CD4-positive, alpha-beta memory T cell (primary cell): Measurements from ENCODE around the gene TTC9C. TPM values are rescaled to one million over a fixed set of nuclear protein-coding genes. Genes with fewer than 3 reads are reported as not detected.
"Not testable (repeated sequence)": the region's sequence is repeated elsewhere in the genome, so short reads cannot be mapped to it uniquely, and the experiment has no call there.

Experiments
- CTCF ChIA-PET: fragments of 350-600 bp; sonication (Branson Sonifier 250); formaldehyde crosslinking; loops from one replicate; lab custom pipeline; 2021; ENCODE audit warnings: inconsistent platforms; ENCODE audit not compliant: partially characterized antibody; lab: Charles Lee
- POLR2A ChIA-PET: fragments of 350-600 bp; sonication (Branson Sonifier 250); formaldehyde crosslinking; loops from one replicate; lab custom pipeline; 2021; ENCODE audit not compliant: partially characterized antibody; lab: Charles Lee
- DNase-seq, 5 donors: peaks; one replicate each; pipeline versions ENCODE4 v3.0.0 to v3.0.0-alpha.2; 2020 to 2022; ENCODE audit warnings: mixed read lengths in 1 of 5
- H3K27ac ChIP-seq: one replicate; pipeline ENCODE4 v1.7.0; 2013; ENCODE audit warnings: low read depth, low read length
- H3K27me3 ChIP-seq: 2 replicates; pipeline ENCODE4 v1.7.0; 2013; ENCODE audit warnings: mild to moderate bottlenecking, low read length, moderate library complexity; ENCODE audit not compliant: insufficient read depth
- H3K36me3 ChIP-seq: 2 replicates; pipeline ENCODE4 v1.7.0; 2013; ENCODE audit warnings: mild to moderate bottlenecking, low read length, moderate library complexity; ENCODE audit not compliant: insufficient read depth
- H3K4me1 ChIP-seq: 2 replicates; pipeline ENCODE4 v1.7.0; 2013; ENCODE audit warnings: mild to moderate bottlenecking, low read length, moderate library complexity; ENCODE audit not compliant: insufficient read depth
- H3K4me3 ChIP-seq, 2 donors: one replicate each; pipeline ENCODE4 v1.7.0; 2013; ENCODE audit warnings: low read length in 2 of 2, mild to moderate bottlenecking in 1 of 2
- H3K9me3 ChIP-seq, 2 donors: one replicate each; pipeline ENCODE4 v1.7.0; 2013; ENCODE audit warnings: low read length in 2 of 2, control low read depth in 1 of 2; ENCODE audit not compliant: control insufficient read depth in 1 of 2
- H3K27ac Mint-ChIP-seq, 7 donors: one replicate each; pipeline ENCODE4 v1.8.0; 2020 to 2021; ENCODE audit warnings: mixed read lengths in 7 of 7, mild to moderate bottlenecking in 6 of 7, inconsistent platforms in 3 of 7, moderate library complexity in 3 of 7
- H3K27me3 Mint-ChIP-seq, 2 donors: one replicate each; pipeline ENCODE4 v1.8.0; 2020 to 2021; ENCODE audit warnings: mixed read lengths in 2 of 2
- H3K36me3 Mint-ChIP-seq, 2 donors: one replicate each; pipeline ENCODE4 v1.8.0; 2020 to 2021; ENCODE audit warnings: mixed read lengths in 2 of 2, inconsistent platforms in 1 of 2, mild to moderate bottlenecking in 1 of 2
- H3K4me1 Mint-ChIP-seq, 4 donors: one replicate each; pipeline ENCODE4 v1.8.0; 2020 to 2021; ENCODE audit warnings: mixed read lengths in 4 of 4, mild to moderate bottlenecking in 1 of 4
- H3K4me3 Mint-ChIP-seq, 8 donors: one replicate each; pipeline ENCODE4 v1.8.0; 2020 to 2021; ENCODE audit warnings: mixed read lengths in 8 of 8, mild to moderate bottlenecking in 7 of 8, moderate library complexity in 6 of 8, inconsistent platforms in 3 of 8
- H3K9me3 Mint-ChIP-seq, 8 donors: one replicate each; pipeline ENCODE4 v1.8.0; 2020 to 2021; ENCODE audit warnings: mixed read lengths in 8 of 8, mild to moderate bottlenecking in 5 of 8, inconsistent platforms in 3 of 8, moderate library complexity in 1 of 8
- intact Hi-C: fragments of 100-400 bp; cut with micrococcal nuclease; formaldehyde crosslinking; loops from one replicate; pipeline ENCODE4 v1.15.1; 2023
- polyA plus RNA-seq, 2 donors: library from polyadenylated mRNA; unstranded; fragments of 300-500 nt; fragmentation: Illumina TruSeq; gene quantifications; one replicate each; pipeline ENCODE4 v1.2.3, GENCODE V29; 2021
- total RNA-seq, 2 experiments: library from RNA; stranded (reverse); gene quantifications; one replicate each; pipeline ENCODE4 v1.2.3, GENCODE V29; 2021

The TTC9C gene
- total and polyA plus RNA-seq, 4 experiments from 2014 or later, result 10.2 to 53.5 (median 38.4) TPM

DNA sequence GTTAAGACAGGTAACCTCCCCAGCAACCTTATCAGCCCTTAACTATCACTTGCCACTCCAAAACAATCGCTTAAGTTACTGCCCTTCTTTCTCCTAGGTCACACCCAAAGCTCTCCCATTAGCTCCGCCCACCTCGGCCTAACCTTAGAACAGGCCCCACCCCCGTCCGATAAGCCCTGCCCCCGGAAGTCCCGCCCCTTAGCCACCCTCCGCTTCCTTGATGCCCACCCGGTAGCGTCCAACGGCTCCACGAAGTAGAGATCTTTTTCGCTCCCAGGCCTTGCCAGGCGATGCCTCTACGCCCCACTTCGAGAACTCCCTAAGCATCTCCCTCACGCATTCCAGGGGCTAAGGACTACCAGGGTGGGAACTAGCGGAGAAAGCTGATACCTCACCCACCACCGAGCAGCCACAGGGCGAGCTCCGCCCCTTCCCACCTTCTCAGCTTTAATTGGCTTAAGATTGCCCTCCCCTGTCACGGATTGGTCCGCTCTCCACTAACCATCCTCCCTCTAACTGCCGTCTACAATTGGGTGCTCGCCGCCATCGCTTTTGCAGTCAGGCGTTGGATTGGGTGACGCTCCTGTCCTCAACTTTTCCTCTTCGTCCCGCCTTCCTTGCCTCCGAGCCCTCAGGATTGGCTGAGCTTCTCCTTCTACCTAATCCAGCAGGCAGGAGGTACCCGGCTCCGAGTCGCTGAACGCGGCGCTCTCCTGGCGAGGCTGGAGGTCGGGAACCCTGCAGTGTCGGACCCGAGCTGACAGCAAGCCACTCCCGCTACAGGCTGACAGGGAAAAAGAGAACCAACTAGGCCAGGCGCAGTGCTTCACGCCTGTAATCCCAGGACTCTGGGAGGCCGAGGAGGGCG lies 25.7 kb downstream of the TTC9C start, which contains the start of gene ZBTB3:
Gene ZBTB3 (minus strand): TSS at position 425 of the 868 bp plus-strand sequence. CDS start 496 bp downstream, outside the sequence.
- intact Hi-C loops, result loop anchor here (1.0 kb wide), 8 partner anchors 7 to 102 kb away; partner anchors contain the start of genes NXF1, POLR2G, TAF6L and TMEM179B
- H3K27me3 Mint-ChIP-seq, result no peaks in the 10 kb centered on the region
- H3K9me3 Mint-ChIP-seq, result no peaks in the 10 kb centered on the region
- peak within 1 kb of the TSS; percentile 68 to 98 for H3K4me3 ChIP-seq
- H3K4me1 ChIP-seq, result peaks cover 45% of the 10 kb centered on the region
- DNase-seq, result peak; percentile 99
- ChIA-PET POLR2A (interaction anchor here (0.7 to 10.0 kb wide), 45 partner anchors 9 to 329 kb away, joined by 3 to 231 read pairs (median 6); partner anchors contain the start of genes BSCL2, C11orf98, CSKMT and EEF1G), CTCF (interaction anchor here (0.8 to 4.3 kb wide), 19 partner anchors 10 to 162 kb away, joined by 3 to 28 read pairs (median 5); partner anchors contain the start of genes C11orf98, CSKMT, HNRNPUL2 and TAF6L)
- peaks cover 9 to 17% of the 10 kb centered on the region in 2 donors for H3K36me3 Mint-ChIP-seq
- peak within 1 kb of the TSS; percentile 90 for H3K27ac ChIP-seq
- H3K9me3 ChIP-seq, result no peaks in the 10 kb centered on the region
- H3K36me3 ChIP-seq, result peaks cover 11% of the 10 kb centered on the region
- peaks cover 15 to 41% (median 25%) of the 10 kb centered on the region in 4 donors for H3K4me1 Mint-ChIP-seq
- H3K27ac Mint-ChIP-seq, result peak within 1 kb of the TSS; percentile 94 to 100 (median 99)
- H3K4me3 Mint-ChIP-seq, result peak within 1 kb of the TSS; percentile 96 to 99 (median 98)
- H3K27me3 ChIP-seq, result no peaks in the 10 kb centered on the region

DNA sequence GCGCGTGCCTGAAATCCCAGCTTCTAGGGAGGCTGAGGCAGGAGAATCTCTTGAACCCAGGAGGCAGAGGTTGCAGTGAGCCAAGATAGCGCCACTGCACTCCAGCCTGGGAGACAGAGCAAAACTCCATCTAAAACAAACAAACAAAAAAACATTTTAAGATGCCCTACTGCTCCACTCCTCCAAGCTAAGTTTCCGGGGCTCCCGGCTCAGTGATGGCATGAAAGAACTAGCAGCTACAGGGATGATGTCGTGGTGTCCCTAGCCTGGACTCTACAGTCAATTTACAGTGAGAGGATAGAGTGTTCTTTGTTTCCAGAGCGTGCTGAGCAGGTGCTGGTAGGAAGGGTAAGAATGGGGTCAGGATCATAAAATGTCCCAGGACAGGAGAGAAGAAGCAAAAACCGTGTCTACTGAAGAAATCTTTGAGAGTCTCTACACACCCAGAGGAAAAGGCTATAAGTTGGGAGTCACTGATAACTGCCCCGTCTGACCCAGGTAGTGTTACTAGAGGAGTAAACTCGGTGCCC lies 26.9 kb downstream of the TTC9C start:
- peaks cover 11% of the 10 kb centered on the region for H3K36me3 ChIP-seq
- Mint-ChIP-seq H3K4me3 (peak overlapping the region; percentile 36 to 97 (median 59)), H3K4me1 (peaks cover 10 to 31% (median 21%) of the 10 kb centered on the region in 4 donors), H3K27me3 (no peaks in the 10 kb centered on the region), H3K36me3 (peaks cover 6 to 13% of the 10 kb centered on the region in 2 donors), H3K27ac (peak overlapping the region in 5 of 7 donors; percentile 59 to 100 (median 67)), H3K9me3 (no peaks in the 10 kb centered on the region)
- ChIA-PET POLR2A (interaction anchor here (1.9 to 10.0 kb wide), 12 partner anchors 8 to 163 kb away, joined by 8 to 231 read pairs (median 48); partner anchors contain the start of genes BSCL2, C11orf98, CSKMT and GANAB), CTCF (interaction anchor here (0.6 to 4.3 kb wide), 4 partner anchors 26 to 194 kb away, joined by 3 to 28 read pairs (median 4); partner anchors contain the start of genes HNRNPUL2, TMEM179B and TTC9C)
- H3K27me3 ChIP-seq, result no peaks in the 10 kb centered on the region
- H3K9me3 ChIP-seq, result no peaks in the 10 kb centered on the region
- intact Hi-C loops, result no loop called here
- peaks cover 37% of the 10 kb centered on the region for H3K4me1 ChIP-seq
- no peak overlapping the region for H3K27ac ChIP-seq
- no peak overlapping the region for H3K4me3 ChIP-seq
- no peak for DNase-seq

DNA sequence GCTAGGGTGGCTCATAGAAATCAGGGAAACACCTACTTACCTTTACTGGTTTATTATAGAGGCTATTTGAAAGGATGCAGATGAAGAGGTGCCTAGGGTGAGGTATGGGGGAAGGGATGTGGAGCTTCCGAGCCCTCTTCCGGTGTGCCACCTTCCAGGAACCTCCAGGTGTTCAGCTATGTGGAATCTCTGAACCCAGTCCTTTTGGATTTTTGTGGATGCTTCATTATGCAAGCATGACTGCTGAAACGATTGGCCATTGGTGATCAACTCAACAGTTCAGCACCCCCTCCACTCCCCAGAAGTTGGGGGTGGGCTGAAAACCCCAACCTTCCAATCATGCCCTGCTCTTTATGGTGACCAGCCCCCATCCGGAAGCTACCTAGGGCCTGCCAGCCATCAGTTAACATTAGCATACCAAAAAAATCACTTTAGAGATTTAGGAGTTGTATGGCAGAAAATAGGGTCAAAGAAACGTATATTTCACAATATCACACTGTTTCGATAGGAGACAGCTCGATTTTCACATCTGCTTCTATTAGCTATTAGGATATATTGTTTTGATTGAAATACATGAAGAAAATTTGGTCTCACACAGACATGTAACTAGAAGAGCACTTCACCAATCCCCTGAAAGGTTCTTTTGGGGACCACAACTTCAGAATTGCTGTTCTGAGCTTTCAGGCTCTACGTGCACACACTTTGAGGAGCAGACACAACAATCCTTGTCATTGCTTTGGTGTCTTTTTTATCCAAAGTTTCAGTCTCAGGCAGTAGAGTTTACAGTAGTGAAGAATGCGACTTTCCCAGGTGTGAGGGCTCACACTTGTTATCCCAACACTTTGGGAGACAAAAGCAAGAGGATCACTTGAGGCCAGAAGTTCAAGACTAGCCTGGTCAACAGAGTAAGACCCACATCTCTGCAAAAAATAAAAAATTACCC lies 29.8 kb downstream of the TTC9C start:
- Histone ChIP-seq H3K36me3 (no peaks in the 10 kb centered on the region), H3K9me3 (no peaks in the 10 kb centered on the region), H3K27ac (no peak overlapping the region), H3K27me3 (no peaks in the 10 kb centered on the region), H3K4me1 (peaks cover 26% of the 10 kb centered on the region), H3K4me3 (no peak overlapping the region)
- Mint-ChIP-seq H3K4me1 (peaks cover 16 to 33% (median 24%) of the 10 kb centered on the region in 4 donors), H3K27me3 (no peaks in the 10 kb centered on the region), H3K27ac (no peak overlapping the region), H3K36me3 (peaks cover 6 to 15% of the 10 kb centered on the region in 2 donors), H3K4me3 (no peak overlapping the region), H3K9me3 (peaks cover 0 to 1% (median 0%) of the 10 kb centered on the region in 8 donors)
- DNase-seq, result no peak
- ChIA-PET CTCF (interaction anchor here (0.6 to 5.7 kb wide), 4 partner anchors 11 to 103 kb away, joined by 3 to 32 read pairs (median 4); partner anchors contain the start of gene TMEM179B), POLR2A (interaction anchor here (0.6 to 10.0 kb wide), 8 partner anchors 29 to 1232 kb away, joined by 3 to 231 read pairs (median 4); partner anchors contain the start of genes HNRNPUL2, TMEM179B, TTC9C and WDR74)
- intact Hi-C loops, result no loop called here

DNA sequence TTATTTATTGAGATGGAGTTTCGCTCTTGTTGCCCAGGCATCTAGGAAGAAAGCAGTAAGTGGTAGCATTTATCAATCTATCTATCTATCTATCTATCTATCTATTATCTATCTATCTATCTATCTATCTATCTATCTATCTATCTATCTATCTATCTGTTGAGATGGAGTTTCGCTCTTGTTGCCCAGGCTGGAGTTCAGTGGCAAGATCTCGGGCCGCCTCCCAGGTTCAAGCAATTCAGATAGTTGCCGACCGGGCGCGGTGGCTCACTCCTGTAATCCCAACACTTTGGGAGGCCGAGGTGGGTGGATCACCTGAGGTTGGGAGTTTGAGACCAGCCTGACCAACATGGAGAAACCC lies 32.6 kb downstream of the TTC9C start:
- H3K36me3 ChIP-seq, DNase-seq, H3K9me3 Mint-ChIP-seq, H3K27me3 ChIP-seq, H3K27me3 Mint-ChIP-seq, H3K9me3 ChIP-seq: not testable (repeated sequence)
- H3K4me1 ChIP-seq, result peaks cover 16% of the 10 kb centered on the region
- intact Hi-C loops, result loop anchor here (1.0 kb wide), 4 partner anchors 8 to 34 kb away; partner anchors contain the start of genes HNRNPUL2, TAF6L and TMEM179B
- CTCF ChIA-PET, result interaction anchor here (0.6 to 5.7 kb wide), 10 partner anchors 9 to 169 kb away, joined by 3 to 32 read pairs (median 4); partner anchors contain the start of genes HNRNPUL2, TAF6L, TMEM179B and TTC9C
- peaks cover 6 to 16% of the 10 kb centered on the region in 2 donors for H3K36me3 Mint-ChIP-seq
- peak overlapping the region; percentile 81 for H3K27ac ChIP-seq
- POLR2A ChIA-PET, result interaction anchor here (1.0 to 5.0 kb wide), 20 partner anchors 7 to 186 kb away, joined by 3 to 82 read pairs (median 10); partner anchors contain the start of genes B3GAT3, BSCL2, C11orf98 and CSKMT
- peak overlapping the region; percentile 21 to 99 (median 98) for H3K4me3 Mint-ChIP-seq
- peak overlapping the region in 1 of 2 donors; percentile 35 for H3K4me3 ChIP-seq
- H3K4me1 Mint-ChIP-seq, result peaks cover 12 to 27% (median 17%) of the 10 kb centered on the region in 4 donors
- peak overlapping the region in 6 of 7 donors; percentile 81 to 98 (median 98) for H3K27ac Mint-ChIP-seq

- peaks cover 12 to 30% of the 10 kb centered on the region in 2 donors for H3K36me3 Mint-ChIP-seq
- H3K27ac Mint-ChIP-seq, result peak overlapping the region; percentile 92 to 99 (median 97)
- H3K9me3 ChIP-seq, result no peaks in the 10 kb centered on the region
- H3K4me3 Mint-ChIP-seq, result peak overlapping the region; percentile 87 to 97 (median 92)
- no peak for DNase-seq
- ChIA-PET CTCF (interaction anchor here (0.5 to 6.1 kb wide), 12 partner anchors 9 to 213 kb away, joined by 3 to 43 read pairs (median 4); partner anchors contain the start of genes BSCL2, GNG3, POLR2G and TUT1), POLR2A (interaction anchor here (0.6 to 5.5 kb wide), 24 partner anchors 10 to 227 kb away, joined by 3 to 74 read pairs (median 8); partner anchors contain the start of genes C11orf98, CSKMT, EEF1G and HNRNPUL2)
- intact Hi-C loops, result loop anchor here (1.0 kb wide), 4 partner anchors 9 to 42 kb away; partner anchors contain the start of genes POLR2G, TTC9C and ZBTB3
- peak overlapping the region; percentile 82 for H3K27ac ChIP-seq
- H3K4me1 ChIP-seq, result peaks cover 24% of the 10 kb centered on the region
- peaks cover 14 to 32% (median 22%) of the 10 kb centered on the region in 4 donors for H3K4me1 Mint-ChIP-seq
- no peaks in the 10 kb centered on the region for H3K27me3 ChIP-seq
- no peaks in the 10 kb centered on the region for H3K9me3 Mint-ChIP-seq
- H3K36me3 ChIP-seq, result peaks cover 15% of the 10 kb centered on the region
- H3K4me3 ChIP-seq, result peak overlapping the region; percentile 67 to 83
- no peaks in the 10 kb centered on the region for H3K27me3 Mint-ChIP-seq
These were observed 42.5 kb downstream of the TTC9C start for GRCh38 chr11:62770778-62771143.
